HG02870 (cell line): ENCODE measurements around the gene PGAP6.
"Not testable (repeated sequence)": the region's sequence is repeated elsewhere in the genome, so short reads cannot be mapped to it uniquely, and the experiment has no call there.

ENCODE experiments used
- ATAC-seq: cut with Tn5 transposase; IDR thresholded peaks from one replicate; pipeline ENCODE4 v1.9.1; 2021; ENCODE audit warnings: mild to moderate bottlenecking, moderate library complexity; ENCODE audit not compliant: unreplicated experiment

PGAP6 gene

DNA sequence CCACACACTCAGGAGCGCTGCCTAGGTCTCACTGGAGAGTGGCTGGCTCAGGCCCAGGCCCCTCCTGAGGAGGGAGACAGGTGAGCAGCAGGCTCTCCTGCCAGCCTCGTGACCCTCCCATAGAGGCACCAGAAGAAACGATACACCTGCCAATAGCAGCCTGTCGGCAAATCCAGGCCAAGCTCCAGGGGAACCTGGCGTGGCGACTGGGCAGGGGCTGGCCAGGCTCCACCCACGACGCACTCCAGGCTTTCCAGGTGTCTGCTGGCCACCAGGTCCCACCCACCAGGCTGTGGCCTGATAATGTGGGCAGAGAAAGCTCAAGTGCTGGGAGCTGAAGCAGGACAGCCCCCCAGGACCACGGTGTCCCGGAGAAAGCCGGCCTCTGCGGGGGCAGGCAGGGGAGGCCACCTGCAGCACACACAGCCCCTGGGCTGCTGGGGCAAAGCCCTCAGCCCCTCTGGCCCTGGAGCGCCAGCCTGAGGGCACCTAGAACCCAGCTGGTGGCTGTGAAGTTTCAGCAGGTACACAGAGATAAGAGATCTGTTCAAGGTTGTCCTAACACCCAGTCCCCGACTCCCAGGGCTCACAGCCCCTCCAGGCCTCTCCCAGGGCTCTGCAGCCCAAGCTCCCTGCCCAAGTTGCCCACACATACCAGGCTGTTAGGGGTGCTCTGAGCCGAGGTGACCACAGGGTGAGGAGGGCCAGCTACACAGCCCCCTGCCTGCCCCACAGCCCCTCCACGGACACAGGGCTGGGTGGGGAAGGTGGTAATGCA lies 2.4 kb downstream of the PGAP6 start:
- no peak for ATAC-seq

DNA sequence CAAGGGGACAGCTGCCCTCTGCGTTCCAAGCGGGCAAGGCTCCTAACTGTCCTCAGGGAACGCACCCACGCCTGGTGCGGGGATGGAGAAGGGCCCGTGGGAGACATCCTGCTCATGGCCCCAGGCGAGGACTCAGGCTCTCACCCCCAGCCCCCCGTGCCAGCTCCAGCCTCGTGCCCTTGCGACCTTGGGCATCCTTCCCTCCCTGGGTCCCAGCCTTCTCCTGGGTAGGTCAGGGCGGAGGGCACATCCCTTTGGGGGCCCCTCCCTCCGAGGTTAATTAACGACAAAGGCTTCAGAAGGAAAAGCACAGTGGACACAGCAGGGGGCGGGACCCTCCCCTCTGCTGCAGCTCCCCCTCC lies 3.0 kb downstream of the PGAP6 start:
- ATAC-seq, result no peak

DNA sequence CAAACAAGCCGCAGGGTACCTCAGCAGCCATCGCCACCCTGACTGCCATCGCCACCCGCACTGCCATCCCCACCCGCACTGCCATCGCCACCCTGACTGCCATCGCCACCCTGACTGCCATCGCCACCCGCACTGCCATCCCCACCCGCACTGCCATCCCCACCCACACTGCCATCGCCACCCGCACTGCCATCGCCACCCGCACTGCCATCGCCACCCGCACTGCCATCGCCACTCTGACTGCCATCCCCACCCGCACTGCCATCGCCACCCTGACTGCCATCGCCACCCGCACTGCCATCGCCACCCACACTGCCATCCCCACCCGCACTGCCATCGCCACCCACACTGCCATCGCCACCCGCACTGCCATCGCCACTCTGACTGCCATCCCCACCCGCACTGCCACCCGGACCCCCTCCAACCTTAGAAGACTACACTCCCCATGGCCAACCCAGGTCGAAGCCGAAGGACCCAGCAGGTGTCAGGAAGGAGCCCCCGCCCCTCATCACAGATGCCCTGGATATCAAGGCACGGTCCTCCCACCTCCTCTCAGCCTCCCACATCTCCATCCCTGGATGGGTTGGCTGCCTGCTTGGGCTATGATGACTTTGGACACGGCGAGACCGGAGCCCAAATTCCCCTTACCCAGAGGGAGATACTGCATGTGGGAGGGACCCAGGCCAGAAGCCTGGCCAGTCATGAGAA lies 3.5 kb downstream of the PGAP6 start:
- ATAC-seq, result not testable (repeated sequence)

DNA sequence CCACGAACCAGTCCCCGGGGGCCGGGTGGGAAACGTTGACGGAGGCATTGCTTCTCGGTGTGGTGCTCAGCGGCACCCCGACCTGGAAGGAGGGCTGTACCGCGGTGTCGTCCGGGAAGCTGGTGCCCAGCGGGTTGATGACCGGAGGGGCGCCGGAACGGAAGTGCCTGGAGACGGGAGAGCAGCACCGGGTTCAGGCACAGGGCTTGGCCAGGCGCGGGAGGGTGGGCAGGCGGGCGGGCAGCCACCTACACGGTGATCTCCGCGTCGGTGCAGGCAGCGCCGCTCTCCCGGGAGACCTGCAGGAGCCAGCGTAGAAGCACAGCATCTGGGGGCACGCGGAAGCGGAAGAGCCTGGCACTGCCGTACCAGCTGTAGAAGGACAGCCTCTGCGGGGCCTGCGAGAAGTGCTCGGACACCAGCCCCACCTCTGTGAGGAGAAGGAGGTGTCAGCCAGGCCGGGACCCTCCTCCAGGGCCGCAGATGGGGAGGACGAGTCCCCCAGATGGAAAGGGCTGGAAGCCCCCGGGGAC lies 4.3 kb downstream of the PGAP6 start:
- ATAC-seq, result no peak

DNA sequence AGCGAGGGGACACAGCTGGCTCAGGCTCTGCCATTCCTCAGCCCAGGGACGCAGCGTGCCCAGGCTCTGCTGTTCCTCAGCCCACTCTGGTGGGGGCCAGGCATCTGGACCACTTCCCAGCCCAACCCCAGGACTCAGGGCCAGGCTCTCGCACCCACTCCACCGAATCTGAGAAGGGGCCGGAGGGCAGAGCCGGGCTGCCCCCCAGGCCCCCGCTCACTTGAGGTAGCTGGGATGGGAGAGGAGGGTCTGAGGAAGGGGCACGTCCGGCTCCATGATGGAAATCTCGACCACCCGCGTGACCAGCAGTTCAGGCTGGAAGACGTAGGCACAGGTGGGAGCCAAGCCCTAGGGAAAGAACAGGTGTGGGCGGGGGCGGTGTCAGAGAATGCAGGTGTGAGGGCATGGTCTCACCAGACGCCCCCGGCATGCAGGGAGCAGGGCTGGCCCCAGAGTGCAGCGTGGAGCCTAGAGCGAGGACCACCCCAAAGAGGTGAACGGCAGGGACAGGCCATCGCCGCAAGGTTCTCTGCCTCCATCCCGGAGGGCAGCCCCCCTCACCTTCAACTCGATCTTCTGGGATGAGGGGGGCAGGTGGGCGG lies 4.9 kb downstream of the PGAP6 start:
- ATAC-seq, result no peak

DNA sequence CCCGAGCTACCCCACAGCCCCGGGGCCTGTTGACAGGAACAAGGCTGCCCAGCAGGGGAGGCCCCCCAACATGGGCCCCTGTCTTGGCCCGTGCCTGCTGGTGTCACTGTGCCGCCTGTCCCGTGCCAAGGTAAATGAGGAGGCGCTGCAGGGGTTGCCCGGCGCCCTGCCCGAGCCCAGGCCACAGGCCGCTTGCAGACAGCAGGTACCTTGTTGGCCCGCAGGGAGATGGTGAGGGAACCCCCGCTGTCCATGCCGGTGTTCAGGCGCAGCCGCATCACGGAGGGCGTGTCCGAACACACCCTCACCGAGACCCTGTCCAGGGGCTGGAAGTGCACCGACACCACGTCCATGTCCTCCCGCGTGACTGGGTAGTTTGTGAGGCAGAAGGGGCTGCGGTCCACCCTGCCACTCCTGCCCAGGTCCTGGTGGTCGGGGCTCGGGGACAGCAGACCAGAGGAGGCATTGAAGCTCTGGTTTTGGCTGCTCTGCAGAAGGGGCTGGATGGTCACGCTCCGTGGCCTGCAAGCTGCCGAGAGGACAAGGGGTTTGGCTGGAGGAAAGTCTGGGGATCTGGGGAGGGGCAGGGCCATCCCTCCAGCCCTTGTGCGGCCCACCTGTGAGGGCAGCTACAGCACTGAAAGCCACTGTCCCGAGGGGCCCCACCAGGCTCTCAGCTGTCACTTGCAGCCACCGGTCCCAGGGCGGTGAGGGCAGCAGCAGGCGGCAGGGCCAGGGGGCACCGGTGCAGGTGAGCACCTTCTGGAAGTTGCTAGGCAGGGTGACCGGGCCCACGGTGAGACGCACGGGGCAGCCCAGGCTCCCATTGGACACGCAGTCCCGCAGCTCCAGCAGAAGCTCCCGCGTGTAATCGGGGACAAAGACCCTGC lies 5.6 kb downstream of the PGAP6 start:
- ATAC-seq, result no peak

DNA sequence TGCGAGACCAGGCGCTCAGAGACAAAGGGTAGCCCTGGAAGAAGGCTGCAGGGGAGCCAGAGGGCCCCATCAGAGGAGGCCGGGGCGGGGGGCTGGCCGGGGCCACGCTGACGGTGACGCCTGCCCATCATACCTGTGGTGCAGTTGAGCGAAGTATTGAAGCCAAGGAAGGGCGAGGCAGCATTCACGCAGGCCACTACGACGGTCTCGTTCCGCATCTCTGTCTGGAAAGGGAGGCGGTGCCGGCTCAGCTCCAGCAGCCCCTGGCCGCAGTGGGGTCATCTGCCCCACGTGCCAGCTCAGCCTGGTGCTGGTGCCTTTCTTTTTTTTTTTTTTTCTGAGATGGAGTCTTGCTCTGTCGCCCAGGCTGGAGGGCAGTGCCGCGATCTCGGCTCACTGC lies 6.6 kb downstream of the PGAP6 start:
- ATAC-seq, result no peak

DNA sequence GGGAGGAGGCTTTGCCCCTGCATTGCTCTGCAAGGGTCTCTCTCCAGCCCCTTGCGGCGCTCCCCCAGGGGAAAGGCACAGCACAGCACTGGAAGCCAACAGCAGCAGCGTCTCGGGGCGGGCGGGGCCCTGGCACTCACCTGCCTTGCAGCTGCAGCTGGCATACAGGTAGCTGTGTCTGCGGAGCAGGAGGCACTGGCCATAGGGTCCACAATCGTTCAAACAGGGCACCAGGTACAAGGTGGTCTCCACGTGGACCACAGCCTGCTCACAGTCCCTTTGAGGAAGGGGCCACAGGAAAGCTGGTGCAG lies 7.2 kb downstream of the PGAP6 start:
- ATAC-seq, result no peak

DNA sequence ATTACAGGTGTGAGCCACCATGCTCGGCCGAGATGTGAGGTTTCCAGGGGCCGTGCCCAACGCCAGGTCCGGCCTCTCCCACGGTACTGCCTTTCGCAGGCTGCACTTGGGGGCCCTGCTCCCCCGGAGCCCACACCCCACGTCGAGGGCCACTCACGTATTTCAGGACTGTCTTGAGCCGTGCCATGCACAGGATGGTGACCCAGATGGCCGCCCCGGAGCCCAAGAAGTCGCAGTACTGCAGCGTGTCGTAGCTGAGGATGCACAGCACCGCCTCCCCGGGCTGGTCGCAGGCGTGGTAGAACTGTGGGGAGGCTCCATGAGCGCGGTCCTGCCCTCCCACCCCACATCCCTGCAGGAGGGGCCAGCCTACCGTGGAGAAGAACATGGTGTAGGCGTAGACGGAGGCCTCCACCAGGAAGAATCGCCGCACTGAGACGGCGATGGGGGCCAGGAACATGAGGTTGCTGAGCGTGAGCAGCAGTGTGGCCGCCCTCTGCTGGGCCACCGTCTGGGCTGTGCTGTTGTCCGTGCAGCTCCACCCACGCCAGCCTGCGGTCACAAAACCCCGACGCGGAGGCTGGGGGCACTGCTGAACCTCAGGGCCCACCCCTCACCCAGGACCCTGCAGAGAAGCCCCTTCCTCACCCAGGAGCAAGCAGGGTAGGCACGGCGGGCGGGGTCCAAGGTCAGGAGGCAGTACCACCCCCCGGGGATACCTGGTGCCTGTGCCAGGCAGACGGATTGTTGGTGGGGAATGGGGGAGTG lies 7.7 kb downstream of the PGAP6 start:
- ATAC-seq, result no peak

DNA sequence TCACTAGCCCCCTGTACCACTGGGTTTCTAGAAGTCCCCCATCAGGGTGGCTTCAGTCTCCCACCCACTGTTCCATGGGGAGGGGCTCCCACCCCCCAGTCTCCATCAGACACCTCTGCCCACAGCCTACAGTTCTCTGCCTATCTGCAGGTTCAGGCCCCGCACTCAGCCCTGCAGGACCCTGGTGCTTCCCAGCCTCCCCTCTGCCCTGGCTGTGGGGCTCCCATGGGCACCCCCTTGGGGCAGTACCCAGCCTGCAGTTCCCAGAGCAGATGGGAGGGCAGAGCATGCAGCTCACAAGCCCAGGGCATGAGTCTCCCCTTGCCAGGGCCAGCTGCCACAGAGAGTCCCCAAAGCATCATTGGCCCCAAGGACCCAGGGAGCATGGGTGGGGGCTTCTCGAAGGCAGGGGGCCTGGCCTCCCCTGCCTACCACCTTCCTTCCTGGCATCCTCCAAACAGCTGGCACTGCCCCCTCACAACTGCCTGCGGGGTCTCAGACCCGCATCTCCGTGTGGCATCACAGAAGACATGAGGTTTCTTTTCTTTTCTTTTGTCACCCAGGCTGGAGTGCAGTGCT lies 8.7 kb downstream of the PGAP6 start:
- no peak for ATAC-seq

DNA sequence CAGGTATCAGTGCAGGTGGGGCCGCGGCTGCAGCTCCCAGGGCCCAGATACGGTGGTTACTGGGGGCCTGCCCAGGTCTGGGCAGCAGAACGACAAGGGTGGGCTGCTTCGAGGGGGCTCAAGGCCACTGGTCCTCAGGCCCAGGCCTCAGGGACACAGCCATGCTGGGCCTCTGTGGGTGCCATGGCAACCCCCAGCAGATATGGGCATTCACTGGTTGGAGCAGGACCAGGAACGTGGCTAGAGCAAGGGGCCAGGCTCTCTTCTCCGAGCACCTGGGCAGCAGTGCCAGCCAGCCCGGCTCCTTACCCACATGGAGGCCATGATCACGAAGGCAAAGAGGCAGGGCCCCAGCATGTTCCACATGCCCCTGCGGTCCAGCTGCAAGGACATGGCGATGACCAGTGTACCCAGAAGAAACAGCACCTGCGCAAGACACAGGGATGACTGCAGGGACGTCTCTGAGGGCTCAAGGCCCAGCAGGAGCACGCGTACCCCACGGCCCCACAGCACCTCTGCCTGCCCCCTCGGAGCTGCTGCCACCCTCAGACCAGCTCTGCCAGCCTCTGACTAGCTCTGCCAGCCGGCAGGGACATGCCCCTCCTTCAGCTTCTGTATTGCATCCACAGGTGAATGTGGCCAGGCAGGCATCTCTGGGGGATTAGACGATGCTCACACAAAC lies 9.3 kb downstream of the PGAP6 start:
- ATAC-seq, result no peak

DNA sequence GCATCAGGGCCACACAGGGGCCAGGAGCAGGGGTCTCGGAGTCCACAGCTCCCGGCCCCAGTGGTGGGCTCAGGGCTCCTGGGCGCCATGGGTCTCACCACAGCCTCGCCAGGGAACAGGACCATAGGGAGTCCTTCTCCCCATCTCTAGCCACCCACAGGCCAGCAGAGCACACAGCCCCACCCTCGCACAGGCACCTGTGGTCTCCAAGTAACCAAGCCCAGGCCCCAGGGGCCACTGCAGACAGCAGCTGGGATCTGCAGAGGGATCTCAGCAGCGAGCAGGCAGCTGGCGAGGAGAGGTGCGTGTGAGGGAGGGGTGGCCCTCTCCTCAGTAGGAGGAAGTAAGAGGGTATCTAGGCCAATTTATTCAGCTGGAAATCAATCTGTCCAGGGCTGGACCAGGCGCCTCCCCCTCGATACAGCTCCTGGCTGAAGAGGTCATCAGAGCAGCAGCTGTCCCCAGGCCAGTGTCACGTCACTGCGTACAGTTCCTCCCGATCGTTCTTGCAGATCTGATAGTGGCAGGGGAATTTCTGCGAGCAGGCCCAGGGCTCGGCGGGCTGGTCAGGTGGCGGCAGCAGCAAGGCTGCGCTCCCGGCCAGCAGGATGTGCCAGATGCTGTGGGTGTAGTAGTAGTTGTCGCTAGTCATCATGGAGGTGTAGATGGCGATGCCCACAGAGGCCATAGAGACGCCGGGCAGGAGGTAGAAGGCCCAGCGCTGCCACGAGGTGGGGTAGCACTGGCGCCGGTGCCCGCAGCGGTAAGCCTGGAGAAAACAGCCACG lies 10.1 kb downstream of the PGAP6 start:
- no peak for ATAC-seq

DNA sequence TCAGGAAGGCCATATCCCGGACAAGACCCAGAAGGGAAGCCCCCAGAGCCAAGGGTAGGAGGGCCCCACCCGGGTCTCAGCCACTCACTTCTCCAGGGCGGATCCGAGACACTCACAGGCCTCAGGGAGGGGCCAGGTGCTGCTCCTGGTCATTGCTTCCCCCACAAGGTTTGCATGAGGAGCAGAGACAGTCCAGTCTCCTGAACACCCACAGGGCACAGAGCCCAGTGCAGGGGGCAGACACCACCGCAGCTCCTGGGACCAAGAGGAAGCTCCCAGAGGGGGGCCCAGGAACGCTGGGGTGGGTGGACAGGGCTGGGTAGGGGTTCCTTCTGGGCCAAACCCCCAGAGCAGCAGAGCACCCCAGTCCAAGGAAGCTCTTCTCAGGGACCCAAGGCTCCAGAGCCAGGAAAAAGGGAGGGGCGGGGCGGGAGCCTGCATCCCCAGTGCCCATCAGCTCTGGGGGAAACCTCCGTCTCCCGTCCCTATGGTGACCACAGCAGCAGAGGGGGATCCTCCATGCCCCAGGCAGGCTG lies 10.7 kb downstream of the PGAP6 start:
- no peak for ATAC-seq

DNA sequence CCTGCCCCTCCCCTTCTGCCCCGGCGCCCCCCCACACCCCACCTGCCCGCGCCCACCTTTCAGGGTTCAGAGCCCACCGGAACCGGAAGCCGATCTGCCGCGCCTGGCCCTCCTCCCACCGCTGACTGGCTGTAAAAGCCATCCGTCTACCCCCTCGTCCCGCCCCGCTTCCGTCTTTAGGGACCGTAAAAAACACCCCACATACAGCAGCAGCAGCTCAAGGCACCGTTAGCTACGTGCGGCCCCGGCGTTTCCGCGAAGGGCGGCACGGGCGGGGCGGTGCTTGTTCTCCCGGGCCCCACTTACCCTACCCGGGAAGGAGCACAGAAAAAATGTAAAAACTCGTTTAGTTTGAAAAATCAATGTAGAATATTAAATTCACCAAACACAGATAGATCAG lies 11.3 kb downstream of the PGAP6 start, which contains the start of gene MRPL28:
Gene MRPL28, minus strand, starts transcription at position 96 of the 400 bp plus-strand sequence. CDS start 320 bp downstream, outside the sequence.
- ATAC-seq, result peak; percentile 79

DNA sequence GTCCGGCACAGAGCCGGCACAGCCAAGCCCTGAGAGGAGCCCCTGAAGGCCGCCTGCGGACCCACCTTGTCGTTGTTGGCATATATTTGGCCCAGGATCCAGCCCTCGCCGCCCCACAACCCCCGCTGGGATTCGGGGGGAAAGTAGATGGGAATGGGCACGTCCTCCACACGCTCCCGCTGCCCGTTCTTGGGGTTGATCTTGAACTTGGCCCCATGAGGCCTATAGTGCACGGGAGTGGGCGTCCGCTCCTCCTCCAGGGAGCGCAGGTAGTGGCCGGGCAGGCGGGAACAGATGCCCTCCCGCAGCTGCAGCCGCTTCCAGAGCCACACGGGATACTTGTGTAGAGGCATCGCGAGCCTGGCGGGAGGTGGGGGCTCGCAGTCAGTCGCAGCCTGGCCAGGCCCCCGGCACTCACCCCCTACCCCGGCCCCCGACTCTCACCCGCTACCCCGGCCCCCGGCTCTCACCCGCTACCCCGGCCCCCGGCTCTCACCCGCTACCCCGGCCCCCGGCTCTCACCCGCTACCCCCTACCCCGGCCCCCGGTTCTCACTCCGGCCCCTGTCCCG lies 11.8 kb downstream of the PGAP6 start:
- ATAC-seq, result no peak

DNA sequence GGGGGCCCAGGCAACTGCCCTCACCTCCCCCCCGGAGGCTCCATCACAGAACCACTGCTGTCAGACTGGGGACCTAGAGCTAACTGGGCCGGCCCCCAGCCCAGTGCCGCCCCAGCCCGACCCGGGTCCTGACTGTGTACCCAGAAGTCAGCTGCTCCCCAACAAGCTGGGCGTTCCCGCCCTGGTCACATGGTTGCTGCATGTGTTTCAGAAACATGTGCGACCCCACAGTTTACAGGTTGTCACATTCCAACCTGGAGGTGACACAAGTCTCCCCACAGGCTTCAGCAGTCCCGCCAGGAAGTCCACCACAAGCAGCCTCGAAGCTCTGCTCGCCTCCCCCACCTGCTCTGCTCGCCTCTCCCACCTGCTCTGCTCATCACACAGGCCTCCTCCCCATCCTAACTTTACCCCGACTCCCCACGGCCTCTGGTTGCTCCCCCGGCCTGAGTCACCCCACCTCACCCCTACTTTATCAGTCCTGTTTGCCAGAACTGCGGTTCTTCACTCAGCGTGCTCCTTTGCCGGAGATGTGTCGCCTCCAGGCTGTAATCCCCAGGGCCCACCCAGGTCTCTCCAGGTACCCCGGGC lies 12.4 kb downstream of the PGAP6 start:
- no peak for ATAC-seq

DNA sequence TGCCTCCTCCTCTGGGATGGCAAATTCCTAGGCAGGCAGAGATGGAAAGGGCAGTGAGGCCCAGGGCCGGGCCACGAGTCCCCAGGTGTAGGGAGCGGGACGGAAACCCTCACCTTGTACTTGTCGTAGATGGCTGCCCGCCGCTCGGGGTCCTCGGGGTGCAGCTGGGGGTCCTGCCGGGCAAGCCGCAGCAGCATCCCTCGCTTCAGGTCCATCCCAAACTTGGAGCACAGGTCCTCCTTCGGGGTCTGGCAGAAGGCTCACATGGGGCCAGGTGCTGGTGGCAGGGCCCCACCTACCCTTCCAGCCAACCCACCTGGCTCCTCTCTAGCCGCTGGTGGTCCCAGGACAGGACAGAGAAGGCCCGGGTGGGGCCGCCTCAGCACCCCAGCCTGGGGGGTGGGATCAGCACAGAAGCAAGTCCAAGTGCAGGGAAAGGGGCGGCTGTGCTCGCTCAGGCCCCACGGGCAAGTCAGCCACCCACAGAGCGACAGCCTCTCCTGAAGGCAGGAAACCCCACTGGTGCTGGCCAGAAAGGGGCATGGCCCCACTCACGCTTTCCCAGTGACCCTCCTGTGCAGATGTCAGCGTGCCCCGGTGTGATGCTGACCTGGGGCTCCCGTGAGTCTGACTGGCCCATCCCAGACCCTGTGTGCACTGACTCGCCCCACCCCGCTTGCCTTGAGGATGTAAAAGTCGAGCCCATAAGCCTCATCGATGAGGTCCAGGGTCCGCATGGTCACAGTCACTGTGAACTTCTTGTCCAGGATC lies 13.2 kb downstream of the PGAP6 start:
- no peak for ATAC-seq
